ENCODE data around the gene LACC1.

DNA sequence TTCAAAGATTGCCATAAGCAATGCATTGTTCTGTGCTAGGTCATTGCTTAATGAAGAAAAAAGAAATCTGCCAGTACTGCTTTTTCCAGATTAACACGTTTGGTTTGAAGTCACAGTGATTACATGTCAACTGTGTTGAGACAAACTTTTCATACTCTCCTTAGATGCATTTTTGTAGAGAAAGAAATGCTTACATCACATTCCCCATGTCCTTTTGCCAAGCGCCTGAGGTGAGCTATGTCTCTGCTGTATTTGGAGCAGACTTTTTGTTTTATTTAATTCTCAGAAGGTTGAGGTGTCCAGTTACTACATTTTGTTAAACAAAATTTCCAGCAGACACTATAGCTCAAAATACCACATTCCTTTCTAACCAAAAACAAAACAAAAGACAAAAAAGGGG lies 16.2 kb downstream of the LACC1 start:
- TF ChIP-seq, protein P1, sequence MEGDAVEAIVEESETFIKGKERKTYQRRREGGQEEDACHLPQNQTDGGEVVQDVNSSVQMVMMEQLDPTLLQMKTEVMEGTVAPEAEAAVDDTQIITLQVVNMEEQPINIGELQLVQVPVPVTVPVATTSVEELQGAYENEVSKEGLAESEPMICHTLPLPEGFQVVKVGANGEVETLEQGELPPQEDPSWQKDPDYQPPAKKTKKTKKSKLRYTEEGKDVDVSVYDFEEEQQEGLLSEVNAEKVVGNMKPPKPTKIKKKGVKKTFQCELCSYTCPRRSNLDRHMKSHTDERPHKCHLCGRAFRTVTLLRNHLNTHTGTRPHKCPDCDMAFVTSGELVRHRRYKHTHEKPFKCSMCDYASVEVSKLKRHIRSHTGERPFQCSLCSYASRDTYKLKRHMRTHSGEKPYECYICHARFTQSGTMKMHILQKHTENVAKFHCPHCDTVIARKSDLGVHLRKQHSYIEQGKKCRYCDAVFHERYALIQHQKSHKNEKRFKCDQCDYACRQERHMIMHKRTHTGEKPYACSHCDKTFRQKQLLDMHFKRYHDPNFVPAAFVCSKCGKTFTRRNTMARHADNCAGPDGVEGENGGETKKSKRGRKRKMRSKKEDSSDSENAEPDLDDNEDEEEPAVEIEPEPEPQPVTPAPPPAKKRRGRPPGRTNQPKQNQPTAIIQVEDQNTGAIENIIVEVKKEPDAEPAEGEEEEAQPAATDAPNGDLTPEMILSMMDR (IDR thresholded peaks at IDR 0.05), result no peak
- no peak for TF ChIP-seq EZH2 (IDR thresholded peaks at IDR 0.05)

Measured in neural progenitor cell (in vitro differentiated cells).